A673 (cell line): Measurements from ENCODE around the gene RFX2. TPM values are rescaled to one million over a fixed set of nuclear protein-coding genes. Genes with fewer than 3 reads are reported as not detected.
"Not testable (repeated sequence)": the region's sequence is repeated elsewhere in the genome, so short reads cannot be mapped to it uniquely, and the experiment has no call there.

Experiments
- BruUV-seq: library from RNA; stranded (reverse); fragments of 400-500 nt; replicated peaks from 2 replicates; lab custom pipeline; 2021; lab: Mats Ljungman, UMichigan
- CTCF ChIA-PET: fragments of 300-600 bp; sonication (Branson Sonifier 250); formaldehyde crosslinking; loops from one replicate; lab custom pipeline; 2022; ENCODE audit warnings: antibody characterized with exemption; lab: Charles Lee
- POLR2A ChIA-PET: fragments of 300-600 bp; sonication (Branson Sonifier 250); formaldehyde crosslinking; loops from one replicate; lab custom pipeline; 2022; ENCODE audit warnings: antibody characterized with exemption; ENCODE audit not compliant: low non-redundant PET; lab: Charles Lee
- DNase-seq: peaks from one replicate; pipeline ENCODE4 v3.0.0-alpha.2; 2015; ENCODE audit warnings: low spot score
- H3K27ac ChIP-seq: fragments of 200-600 bp; sonication (generic); 2 replicates; pipeline ENCODE4 v1.5.1; 2016; ENCODE audit warnings: mixed run types, low read depth, mild to moderate bottlenecking, mixed read lengths, antibody characterized with exemption, low read length; ENCODE audit not compliant: poor library complexity, severe bottlenecking
- H3K27me3 ChIP-seq: fragments of 200-600 bp; sonication (generic); replicated peaks from 2 replicates; pipeline ENCODE4 v1.6.1; 2017; ENCODE audit warnings: mixed run types, low read depth, mild to moderate bottlenecking, mixed read lengths, antibody characterized with exemption, low read length; ENCODE audit not compliant: insufficient read depth, poor library complexity
- H3K36me3 ChIP-seq: fragments of 200-600 bp; sonication (generic); 2 replicates; pipeline ENCODE4 v1.6.1; 2016; ENCODE audit warnings: mixed run types, mild to moderate bottlenecking, mixed read lengths, antibody characterized with exemption, low read length; ENCODE audit not compliant: insufficient read depth, poor library complexity, severe bottlenecking
- H3K4me1 ChIP-seq: fragments of 200-600 bp; sonication (generic); 2 replicates; pipeline ENCODE4 v1.6.1; 2017; ENCODE audit warnings: mixed run types, mild to moderate bottlenecking, mixed read lengths, antibody characterized with exemption, low read length; ENCODE audit not compliant: insufficient read depth, poor library complexity, severe bottlenecking
- H3K4me3 ChIP-seq: fragments of 200-600 bp; sonication (generic); 2 replicates; pipeline ENCODE4 v1.5.1; 2016; ENCODE audit warnings: low read depth, mixed run types, mild to moderate bottlenecking, mixed read lengths, low read length; ENCODE audit not compliant: poor library complexity, severe bottlenecking
- H3K9me3 ChIP-seq: fragments of 200-600 bp; sonication (generic); 2 replicates; pipeline ENCODE4 v1.6.1; 2016; ENCODE audit warnings: mixed run types, low read depth, mild to moderate bottlenecking, mixed read lengths, antibody characterized with exemption, low read length; ENCODE audit not compliant: poor library complexity, severe bottlenecking
- EZH2 ChIP-seq: fragments of 200-600 bp; sonication (generic); IDR thresholded peaks from 2 replicates; pipeline ENCODE4 v1.6.1; 2017; ENCODE audit warnings: borderline replicate concordance, low read depth, mild to moderate bottlenecking, mixed read lengths, antibody characterized with exemption, low read length; ENCODE audit not compliant: poor library complexity, severe bottlenecking
- intact Hi-C: fragments of 100-400 bp; cut with micrococcal nuclease; formaldehyde crosslinking; loops from one replicate; pipeline ENCODE4 v1.10.0; 2022; ENCODE audit not compliant: unreplicated experiment
- total RNA-seq: library from RNA; stranded (reverse); gene quantifications from 2 replicates; pipeline ENCODE4 v1.2.3, GENCODE V29; 2021
- TF ChIP-seq, protein P1 (sequence below): fragments of 300-800, 200-600 bp; sonication (generic); conservative IDR thresholded peaks from 2 replicates; pipeline ENCODE4 v1.5.1; 2017; ENCODE audit warnings: low read depth, mild to moderate bottlenecking, antibody characterized with exemption, low read length, moderate library complexity, mixed read lengths

RFX2 gene
- total RNA-seq, 1 experiment from 2014 or later: 11.7 TPM

DNA sequence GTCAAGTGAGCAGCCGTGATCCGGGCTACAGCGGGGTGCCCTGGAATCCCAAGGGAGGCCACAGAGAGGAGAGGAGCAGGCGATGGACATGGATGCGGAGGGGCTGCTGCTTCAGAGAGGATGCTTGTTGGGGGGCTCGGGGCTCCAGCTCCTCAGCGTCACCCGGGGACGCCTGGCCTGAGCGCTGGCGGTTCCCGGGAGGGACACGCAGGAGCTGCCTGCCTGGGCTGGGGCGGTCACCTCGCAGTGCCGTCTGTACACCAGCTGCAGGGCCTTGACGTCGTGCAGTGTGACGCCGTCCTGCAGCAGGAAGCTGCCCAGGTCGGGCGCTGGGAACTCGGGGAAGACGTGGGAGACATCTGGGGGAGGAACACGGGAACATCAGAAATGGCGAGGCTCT lies 102.4 kb downstream of the RFX2 start:
- BruUV-seq: no TSS peak
- Histone ChIP-seq H3K4me1 (no peaks in the 10 kb centered on the region), H3K9me3 (no peaks in the 10 kb centered on the region), H3K27me3 (no peaks in the 10 kb centered on the region), H3K27ac (no peak overlapping the region), H3K4me3 (no peak overlapping the region), H3K36me3 (no peaks in the 10 kb centered on the region)
- DNase-seq: no peak
- TF ChIP-seq, protein P1, sequence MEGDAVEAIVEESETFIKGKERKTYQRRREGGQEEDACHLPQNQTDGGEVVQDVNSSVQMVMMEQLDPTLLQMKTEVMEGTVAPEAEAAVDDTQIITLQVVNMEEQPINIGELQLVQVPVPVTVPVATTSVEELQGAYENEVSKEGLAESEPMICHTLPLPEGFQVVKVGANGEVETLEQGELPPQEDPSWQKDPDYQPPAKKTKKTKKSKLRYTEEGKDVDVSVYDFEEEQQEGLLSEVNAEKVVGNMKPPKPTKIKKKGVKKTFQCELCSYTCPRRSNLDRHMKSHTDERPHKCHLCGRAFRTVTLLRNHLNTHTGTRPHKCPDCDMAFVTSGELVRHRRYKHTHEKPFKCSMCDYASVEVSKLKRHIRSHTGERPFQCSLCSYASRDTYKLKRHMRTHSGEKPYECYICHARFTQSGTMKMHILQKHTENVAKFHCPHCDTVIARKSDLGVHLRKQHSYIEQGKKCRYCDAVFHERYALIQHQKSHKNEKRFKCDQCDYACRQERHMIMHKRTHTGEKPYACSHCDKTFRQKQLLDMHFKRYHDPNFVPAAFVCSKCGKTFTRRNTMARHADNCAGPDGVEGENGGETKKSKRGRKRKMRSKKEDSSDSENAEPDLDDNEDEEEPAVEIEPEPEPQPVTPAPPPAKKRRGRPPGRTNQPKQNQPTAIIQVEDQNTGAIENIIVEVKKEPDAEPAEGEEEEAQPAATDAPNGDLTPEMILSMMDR: no peak
- TF ChIP-seq EZH2: no peak
- CTCF ChIA-PET: interaction anchor here (1.5 kb wide), 1 partner anchor 14 kb away, joined by 3 read pairs; no protein-coding TSS in a partner anchor
- intact Hi-C loops: no loop called here
- POLR2A ChIA-PET: no interaction called here

DNA sequence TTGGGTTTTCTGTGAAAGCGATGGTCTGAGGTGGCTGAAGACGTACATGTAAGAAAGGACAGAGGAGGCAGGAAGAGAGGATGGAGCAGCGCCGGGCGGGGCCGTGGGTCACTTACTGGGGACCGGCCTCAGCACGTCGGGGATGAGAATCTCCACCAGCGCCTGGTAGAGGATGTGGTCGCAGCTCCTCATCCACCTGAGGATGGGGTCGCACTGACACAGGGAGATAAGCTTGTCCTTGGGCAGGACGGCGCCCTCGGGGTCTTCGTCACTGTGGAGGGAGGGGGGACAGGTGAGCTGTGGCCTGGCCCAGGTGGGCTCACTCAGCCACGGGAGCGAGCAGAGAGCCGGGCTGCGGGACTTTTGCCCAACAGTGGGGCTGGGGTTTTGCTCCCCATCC lies 103.4 kb downstream of the RFX2 start:
- no peaks in the 10 kb centered on the region for H3K9me3 ChIP-seq
- no TSS peak for BruUV-seq
- no peaks in the 10 kb centered on the region for H3K27me3 ChIP-seq
- ChIA-PET POLR2A (no interaction called here), CTCF (interaction anchor here (1.5 kb wide), 1 partner anchor 15 kb away, joined by 3 read pairs; no protein-coding TSS in a partner anchor)
- intact Hi-C loops: no loop called here
- TF ChIP-seq, protein P1: no peak
- no peak for TF ChIP-seq EZH2
- no peaks in the 10 kb centered on the region for H3K4me1 ChIP-seq
- no peaks in the 10 kb centered on the region for H3K36me3 ChIP-seq
- DNase-seq: no peak
- H3K27ac ChIP-seq: no peak overlapping the region
- no peak overlapping the region for H3K4me3 ChIP-seq

DNA sequence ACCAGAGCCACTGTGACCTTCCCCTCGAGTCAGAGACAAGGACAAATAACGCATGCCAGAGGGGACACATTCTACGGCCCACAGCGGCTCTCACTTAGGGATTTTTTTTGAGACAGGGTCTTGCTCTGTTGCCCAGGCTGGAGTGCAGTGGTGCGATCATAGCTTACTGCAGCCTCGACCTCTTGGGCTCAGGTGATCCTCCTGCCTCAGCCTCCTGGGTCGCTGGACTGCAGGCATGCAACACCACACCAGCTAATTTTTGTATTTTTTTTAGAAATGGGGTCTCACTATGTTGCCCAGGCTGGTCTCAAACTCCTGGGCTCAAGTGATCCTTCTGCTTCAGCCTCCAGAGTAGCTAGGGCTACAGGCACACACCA lies 104.2 kb downstream of the RFX2 start:
- CTCF ChIA-PET: interaction anchor here (1.5 kb wide), 1 partner anchor 16 kb away, joined by 3 read pairs; no protein-coding TSS in a partner anchor
- H3K27me3 ChIP-seq, DNase-seq, H3K4me3 ChIP-seq, POLR2A ChIA-PET, BruUV-seq, intact Hi-C loops, H3K4me1 ChIP-seq, H3K27ac ChIP-seq, H3K36me3 ChIP-seq, H3K9me3 ChIP-seq: not testable (repeated sequence)
